Measurements from ENCODE around the gene CDCA8. TPM values are rescaled to one million over a fixed set of nuclear protein-coding genes. Genes with fewer than 3 reads are reported as not detected.

CDCA8 gene
- total and polyA plus RNA-seq, 8 donors = 0.89 to 5.5 (median 3.0) TPM; not detected in 2

- Histone ChIP-seq H3K4me1 (peaks cover 0 to 7% (median 0%) of the 10 kb centered on the region in 4 donors), H3K36me3 (peaks cover 7 to 56% (median 18%) of the 10 kb centered on the region in 4 donors), H3K27me3 (no peaks in the 10 kb centered on the region), H3K9me3 (no peaks in the 10 kb centered on the region), H3K4me3 (no peak overlapping the region), H3K27ac (no peak overlapping the region)
- DNase-seq = no peak
- WGBS, 5 donors = 88 to 98% (median 93%) methylated on average over 14 of the region's 14 CpGs
- intact Hi-C loops (cut with DNase I; ENCODE audit: low total_unique reads) = no loop called here
- TF ChIP-seq EP300 (IDR thresholded peaks at IDR 0.05) (no peak), POLR2AphosphoS5 (IDR thresholded peaks at IDR 0.05) (no peak), CTCF (IDR thresholded peaks at IDR 0.05) (no peak), POLR2A (IDR thresholded peaks at IDR 0.05) (no peak)
These were observed 10.7 kb downstream of the CDCA8 start for GRCh38 chr1:37703061-37703460.

GRCh38 chr1:37704966-37705365 is 12.7 kb downstream of the CDCA8 start:
- peak in 1 of 2 donors; percentile 62 for DNase-seq

GRCh38 chr1:37705399-37705798 is 13.1 kb downstream of the CDCA8 start:
- Histone ChIP-seq H3K9me3 (no peaks in the 10 kb centered on the region), H3K4me3 (no peak overlapping the region), H3K36me3 (peaks cover 12 to 67% (median 26%) of the 10 kb centered on the region in 4 donors), H3K27me3 (no peaks in the 10 kb centered on the region), H3K4me1 (peaks cover 0 to 7% (median 0%) of the 10 kb centered on the region in 4 donors), H3K27ac (no peak overlapping the region)
- DNase-seq = no peak
- WGBS, 5 donors = 64 to 96% (median 87%) methylated on average over 8 of the region's 8 CpGs
- no peak for TF ChIP-seq POLR2AphosphoS5 (IDR thresholded peaks at IDR 0.05)
- TF ChIP-seq POLR2A (IDR thresholded peaks at IDR 0.05) = no peak
- no peak for TF ChIP-seq EP300 (IDR thresholded peaks at IDR 0.05)
- no peak for TF ChIP-seq CTCF (IDR thresholded peaks at IDR 0.05)
- intact Hi-C loops (cut with DNase I; ENCODE audit: low total_unique reads) = no loop called here

More at GRCh38 chr1:37704966-37705365, 12.7 kb downstream of the CDCA8 start:
- TF ChIP-seq POLR2AphosphoS5 (IDR thresholded peaks at IDR 0.05) = no peak
- no peak for TF ChIP-seq EP300 (IDR thresholded peaks at IDR 0.05)
- no peak for TF ChIP-seq POLR2A (IDR thresholded peaks at IDR 0.05)
- no peak for TF ChIP-seq CTCF (IDR thresholded peaks at IDR 0.05)
- H3K27me3 ChIP-seq = no peaks in the 10 kb centered on the region
- intact Hi-C loops (cut with DNase I; ENCODE audit: low total_unique reads) = no loop called here
- H3K27ac ChIP-seq = no peak overlapping the region
- peaks cover 0 to 7% (median 0%) of the 10 kb centered on the region in 4 donors for H3K4me1 ChIP-seq
- H3K9me3 ChIP-seq = no peaks in the 10 kb centered on the region
- peaks cover 12 to 66% (median 28%) of the 10 kb centered on the region in 4 donors for H3K36me3 ChIP-seq
- no peak overlapping the region for H3K4me3 ChIP-seq
- 67 to 90% (median 82%) methylated on average over 3 of the region's 3 CpGs for WGBS, 5 donors

GRCh38 chr1:37708471-37708870 is 16.2 kb downstream of the CDCA8 start:
- TF ChIP-seq POLR2AphosphoS5 (IDR thresholded peaks at IDR 0.05) (no peak), CTCF (IDR thresholded peaks at IDR 0.05) (no peak), EP300 (IDR thresholded peaks at IDR 0.05) (no peak), POLR2A (IDR thresholded peaks at IDR 0.05) (no peak)
- Histone ChIP-seq H3K4me1 (peaks cover 0 to 7% (median 0%) of the 10 kb centered on the region in 4 donors), H3K36me3 (peaks cover 12 to 54% (median 25%) of the 10 kb centered on the region in 4 donors), H3K4me3 (no peak overlapping the region), H3K27me3 (no peaks in the 10 kb centered on the region), H3K27ac (no peak overlapping the region), H3K9me3 (no peaks in the 10 kb centered on the region)
- intact Hi-C loops (cut with DNase I; ENCODE audit: low total_unique reads) = no loop called here
- no peak for DNase-seq
- WGBS, 5 donors = 84 to 91% (median 89%) methylated on average over 4 of the region's 4 CpGs

Measured in stomach (tissue), 9 donors.